OCI-LY3 (cell line): ENCODE measurements around the gene ZNF518A.
A peak's percentile ranks its signal among the peaks of the same experiment; 100 is the strongest.

ENCODE experiments used
- H2AFZ ChIP-seq: fragments of 200-600, 300-600 bp; shearing (Covaris generic); 2 replicates; pipeline ENCODE4 v1.6.0; 2014; ENCODE audit warnings: antibody characterized with exemption, low read depth, low read length
- H3K27ac ChIP-seq: fragments of 200-600, 300-600 bp; sonication (generic); 2 replicates; pipeline ENCODE4 v1.5.1; 2014; ENCODE audit warnings: mild to moderate bottlenecking, low read length, moderate library complexity, mixed read lengths
- H3K27me3 ChIP-seq: fragments of 200-600, 300-600 bp; sonication (generic); 2 replicates; pipeline ENCODE4 v1.6.1; 2014; ENCODE audit warnings: low read depth, low read length, mixed read lengths
- H3K36me3 ChIP-seq: fragments of 200-600, 300-600 bp; sonication (generic); replicated peaks from 2 replicates; pipeline ENCODE3; 2014; ENCODE audit warnings: low read depth, low read length, mixed read lengths
- H3K4me1 ChIP-seq: fragments of 300-600, 200-600 bp; sonication (generic); 2 replicates; pipeline ENCODE4 v1.6.1; 2014; ENCODE audit warnings: low read length, mixed read lengths
- H3K4me2 ChIP-seq: fragments of 200-600, 300-600 bp; sonication (generic); 2 replicates; pipeline ENCODE4 v1.6.1; 2014; ENCODE audit warnings: low read length, mixed read lengths
- H3K4me3 ChIP-seq: fragments of 300-600, 200-600 bp; sonication (generic); 2 replicates; pipeline ENCODE4 v1.5.1; 2014; ENCODE audit warnings: antibody characterized with exemption, mild to moderate bottlenecking, low read length, moderate library complexity
- H3K79me2 ChIP-seq: fragments of 300-600, 200-600 bp; shearing (Covaris generic); 2 replicates; pipeline ENCODE4 v1.6.1; 2014; ENCODE audit warnings: mild to moderate bottlenecking, low read length, mixed read lengths
- H3K9ac ChIP-seq: fragments of 300-600, 200-600 bp; shearing (Covaris generic); 2 replicates; pipeline ENCODE4 v1.6.0; 2014; ENCODE audit warnings: mild to moderate bottlenecking, low read length, moderate library complexity
- H3K9me3 ChIP-seq: fragments of 200-600, 300-600 bp; shearing (Covaris generic); 2 replicates; pipeline ENCODE4 v1.6.1; 2014; ENCODE audit warnings: low read length, mixed read lengths; ENCODE audit not compliant: insufficient read depth
- H4K20me1 ChIP-seq: fragments of 200-600, 300-600 bp; sonication (generic); 2 replicates; pipeline ENCODE4 v1.6.1; 2016; ENCODE audit warnings: low read length, mixed read lengths; ENCODE audit not compliant: insufficient read depth
- EZH2phosphoT487 ChIP-seq: fragments of 200-600 bp; shearing (Covaris generic); IDR thresholded peaks from 2 replicates; pipeline ENCODE4 v1.6.1; 2018; ENCODE audit warnings: antibody characterized with exemption, mixed run types, low read depth
- TF ChIP-seq, protein P1 (sequence below): fragments of 200-600, 300-600 bp; sonication (generic); IDR thresholded peaks from 2 replicates; pipeline ENCODE4 v1.5.1; 2014; ENCODE audit warnings: antibody characterized with exemption, low read length, low read depth

ZNF518A gene, protein sequence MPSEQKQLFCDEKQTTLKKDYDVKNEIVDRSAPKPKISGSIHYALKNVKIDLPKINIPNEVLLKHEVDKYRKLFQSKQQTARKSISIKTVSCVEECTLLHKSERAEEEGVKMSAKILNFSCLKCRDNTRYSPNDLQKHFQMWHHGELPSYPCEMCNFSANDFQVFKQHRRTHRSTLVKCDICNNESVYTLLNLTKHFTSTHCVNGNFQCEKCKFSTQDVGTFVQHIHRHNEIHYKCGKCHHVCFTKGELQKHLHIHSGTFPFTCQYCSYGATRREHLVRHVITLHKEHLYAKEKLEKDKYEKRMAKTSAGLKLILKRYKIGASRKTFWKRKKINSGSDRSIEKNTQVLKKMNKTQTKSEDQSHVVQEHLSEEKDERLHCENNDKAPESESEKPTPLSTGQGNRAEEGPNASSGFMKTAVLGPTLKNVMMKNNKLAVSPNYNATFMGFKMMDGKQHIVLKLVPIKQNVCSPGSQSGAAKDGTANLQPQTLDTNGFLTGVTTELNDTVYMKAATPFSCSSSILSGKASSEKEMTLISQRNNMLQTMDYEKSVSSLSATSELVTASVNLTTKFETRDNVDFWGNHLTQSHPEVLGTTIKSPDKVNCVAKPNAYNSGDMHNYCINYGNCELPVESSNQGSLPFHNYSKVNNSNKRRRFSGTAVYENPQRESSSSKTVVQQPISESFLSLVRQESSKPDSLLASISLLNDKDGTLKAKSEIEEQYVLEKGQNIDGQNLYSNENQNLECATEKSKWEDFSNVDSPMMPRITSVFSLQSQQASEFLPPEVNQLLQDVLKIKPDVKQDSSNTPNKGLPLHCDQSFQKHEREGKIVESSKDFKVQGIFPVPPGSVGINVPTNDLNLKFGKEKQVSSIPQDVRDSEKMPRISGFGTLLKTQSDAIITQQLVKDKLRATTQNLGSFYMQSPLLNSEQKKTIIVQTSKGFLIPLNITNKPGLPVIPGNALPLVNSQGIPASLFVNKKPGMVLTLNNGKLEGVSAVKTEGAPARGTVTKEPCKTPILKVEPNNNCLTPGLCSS (N-terminal part only)

DNA sequence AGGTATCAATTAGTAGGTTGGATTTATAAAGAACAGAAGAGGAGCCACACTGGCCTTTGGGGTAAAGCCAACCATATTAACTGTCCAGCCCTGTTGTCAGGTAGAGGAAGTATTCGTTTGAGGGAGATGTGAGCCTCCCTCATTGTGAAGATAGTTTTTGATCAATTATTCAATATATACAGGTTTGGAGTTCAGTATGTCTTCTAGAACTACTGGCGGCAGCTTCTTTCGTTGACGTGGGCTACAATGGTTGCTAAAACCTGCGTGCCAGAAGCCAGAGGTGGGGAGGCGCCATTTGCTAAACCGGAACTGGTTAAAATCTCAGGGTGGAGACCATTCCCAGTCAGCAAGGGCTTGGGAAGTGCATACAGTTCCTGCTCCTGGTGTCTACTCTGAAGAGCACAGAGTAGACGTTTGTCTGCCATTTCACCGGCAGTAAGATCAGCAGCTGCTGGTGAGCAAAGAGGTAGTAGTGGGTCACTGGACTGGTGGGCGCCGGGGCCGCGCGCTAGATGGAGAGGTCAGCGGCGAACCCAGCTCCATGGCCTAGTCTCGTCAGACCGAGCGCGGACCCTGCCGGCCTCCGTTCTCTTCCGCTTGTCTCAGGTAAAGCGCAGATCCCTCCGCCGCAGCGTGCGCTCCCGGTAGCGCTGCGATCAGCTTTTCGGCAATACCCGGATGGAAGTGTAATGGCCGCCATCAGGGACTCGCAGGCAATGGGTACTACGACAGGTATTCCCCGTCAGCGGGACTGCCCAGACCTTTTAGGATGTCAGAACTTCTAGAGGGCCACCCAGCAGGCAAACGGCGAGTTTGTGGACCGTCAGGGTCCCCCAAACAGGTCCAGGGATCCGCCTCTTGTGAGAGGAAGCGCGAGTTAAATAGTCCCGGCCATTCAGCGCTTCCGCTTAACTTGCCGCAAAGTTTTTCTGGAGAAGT is at the start of gene ZNF518A:
Gene ZNF518A (plus strand): TSS at position 911 of the 939 bp plus-strand sequence. CDS start 26,026 bp downstream, outside the sequence.
- peak within 1 kb of the TSS; percentile 95 for H3K4me2 ChIP-seq
- no peaks in the 10 kb centered on the region for H3K27me3 ChIP-seq
- no peaks in the 10 kb centered on the region for H3K9me3 ChIP-seq
- peak within 1 kb of the TSS; percentile 96 for H3K9ac ChIP-seq
- TF ChIP-seq, protein P1, sequence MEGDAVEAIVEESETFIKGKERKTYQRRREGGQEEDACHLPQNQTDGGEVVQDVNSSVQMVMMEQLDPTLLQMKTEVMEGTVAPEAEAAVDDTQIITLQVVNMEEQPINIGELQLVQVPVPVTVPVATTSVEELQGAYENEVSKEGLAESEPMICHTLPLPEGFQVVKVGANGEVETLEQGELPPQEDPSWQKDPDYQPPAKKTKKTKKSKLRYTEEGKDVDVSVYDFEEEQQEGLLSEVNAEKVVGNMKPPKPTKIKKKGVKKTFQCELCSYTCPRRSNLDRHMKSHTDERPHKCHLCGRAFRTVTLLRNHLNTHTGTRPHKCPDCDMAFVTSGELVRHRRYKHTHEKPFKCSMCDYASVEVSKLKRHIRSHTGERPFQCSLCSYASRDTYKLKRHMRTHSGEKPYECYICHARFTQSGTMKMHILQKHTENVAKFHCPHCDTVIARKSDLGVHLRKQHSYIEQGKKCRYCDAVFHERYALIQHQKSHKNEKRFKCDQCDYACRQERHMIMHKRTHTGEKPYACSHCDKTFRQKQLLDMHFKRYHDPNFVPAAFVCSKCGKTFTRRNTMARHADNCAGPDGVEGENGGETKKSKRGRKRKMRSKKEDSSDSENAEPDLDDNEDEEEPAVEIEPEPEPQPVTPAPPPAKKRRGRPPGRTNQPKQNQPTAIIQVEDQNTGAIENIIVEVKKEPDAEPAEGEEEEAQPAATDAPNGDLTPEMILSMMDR, result no peak
- TF ChIP-seq EZH2phosphoT487, result no peak
- H2AFZ ChIP-seq, result peak within 1 kb of the TSS; percentile 94
- H3K27ac ChIP-seq, result peak within 1 kb of the TSS; percentile 95
- H3K4me3 ChIP-seq, result peak within 1 kb of the TSS; percentile 91
- H3K36me3 ChIP-seq, result peaks cover 8% of the 10 kb centered on the region
- H3K79me2 ChIP-seq, result peaks cover 22% of the 10 kb centered on the region
- peaks cover 18% of the 10 kb centered on the region for H3K4me1 ChIP-seq
- no peaks in the 10 kb centered on the region for H4K20me1 ChIP-seq

DNA sequence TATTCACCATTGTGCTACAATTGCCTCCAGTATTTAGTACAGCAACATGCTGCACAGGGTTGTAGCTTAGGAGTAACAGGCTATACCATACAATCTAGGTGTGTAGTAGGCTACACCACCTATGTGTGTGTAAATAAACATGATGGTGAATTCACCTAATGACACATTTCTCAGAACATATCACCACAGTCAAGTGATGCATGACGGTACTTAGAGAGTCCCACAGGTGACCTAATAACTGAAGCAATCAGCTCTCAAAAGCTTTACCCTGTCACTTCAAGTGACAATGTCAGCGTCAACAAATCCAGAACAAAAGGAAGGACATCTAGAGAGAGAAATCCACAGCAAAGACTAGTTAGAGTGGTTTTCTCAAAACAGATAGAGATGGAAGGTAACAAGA is 47.9 kb upstream of the ZNF518A start:
- no peak overlapping the region for H3K9ac ChIP-seq
- H3K4me1 ChIP-seq, result peaks cover 17% of the 10 kb centered on the region

DNA sequence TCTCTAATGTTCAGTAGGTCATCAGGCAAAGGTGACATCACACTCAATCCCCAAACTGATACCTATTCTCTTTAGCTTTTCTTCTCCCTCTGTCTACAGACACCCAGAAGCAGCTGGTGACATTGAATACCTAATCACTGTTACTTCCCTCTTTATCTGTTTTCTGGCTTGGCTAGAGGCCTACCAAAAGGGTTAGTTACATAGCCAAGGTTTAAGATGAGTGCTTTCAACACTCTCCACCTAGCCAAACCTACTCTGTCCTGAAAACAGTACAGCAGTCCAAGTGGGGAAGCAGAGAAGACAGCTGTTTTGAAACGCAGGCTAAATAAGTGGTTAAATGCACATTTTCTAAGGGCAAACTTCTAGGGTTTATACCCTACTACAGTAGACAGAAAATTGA is 47.3 kb upstream of the ZNF518A start:
- H3K9ac ChIP-seq, result no peak overlapping the region
- no peaks in the 10 kb centered on the region for H3K9me3 ChIP-seq
- H4K20me1 ChIP-seq, result no peaks in the 10 kb centered on the region
- no peaks in the 10 kb centered on the region for H3K27me3 ChIP-seq
- peaks cover 17% of the 10 kb centered on the region for H3K4me1 ChIP-seq
- no peaks in the 10 kb centered on the region for H3K79me2 ChIP-seq
- TF ChIP-seq, protein P1, result no peak
- TF ChIP-seq EZH2phosphoT487, result no peak
- H3K36me3 ChIP-seq, result no peaks in the 10 kb centered on the region
- H3K4me3 ChIP-seq, result no peak overlapping the region
- H3K4me2 ChIP-seq, result no peak overlapping the region
- H2AFZ ChIP-seq, result no peak overlapping the region
- H3K27ac ChIP-seq, result no peak overlapping the region

More for the DNA sequence above, 47.9 kb upstream of the ZNF518A start:
- Histone ChIP-seq H3K36me3 (no peaks in the 10 kb centered on the region), H3K9me3 (no peaks in the 10 kb centered on the region), H3K27me3 (no peaks in the 10 kb centered on the region), H3K4me2 (no peak overlapping the region), H2AFZ (no peak overlapping the region), H3K27ac (no peak overlapping the region), H3K4me3 (no peak overlapping the region), H4K20me1 (no peaks in the 10 kb centered on the region), H3K79me2 (no peaks in the 10 kb centered on the region)
- TF ChIP-seq, protein P1, result no peak
- TF ChIP-seq EZH2phosphoT487, result no peak
